Gastrocnemius medialis (tissue), 4 donors: ENCODE results near the gene ARL15. TPM values are rescaled to one million over a fixed set of nuclear protein-coding genes. Genes with fewer than 3 reads are reported as not detected.

Experiments
- ATAC-seq, 2 donors: fragments of 150-250 bp; one replicate each; pipeline ENCODE4 v1.9.1; 2016
- DNase-seq, 2 donors: peaks; one replicate each; pipeline ENCODE4 v3.0.0-alpha.2; 2019
- H3K27ac ChIP-seq, 4 donors: fragments of 200-600 bp; sonication (generic); 1 replicate in 1 of 4; 2 replicates in 3 of 4; pipeline ENCODE4 v1.5.1; 2016 to 2018; ENCODE audit warnings: mild to moderate bottlenecking in 2 of 4, moderate library complexity in 1 of 4
- H3K27me3 ChIP-seq, 3 donors: fragments of 200-600 bp; sonication (generic) in 2 of 3; 1 replicate in 1 of 3; 2 replicates in 2 of 3; pipeline versions ENCODE4 v1.5.1 to v1.6.0; 2016 to 2019; ENCODE audit warnings: mild to moderate bottlenecking in 1 of 3, moderate library complexity in 1 of 3
- H3K36me3 ChIP-seq, 2 donors: fragments of 200-600 bp; sonication (generic) in 1 of 2; one replicate each; pipeline ENCODE4 v1.5.1; 2017 to 2018
- H3K4me1 ChIP-seq, 2 donors: fragments of 200-600 bp; sonication (generic) in 1 of 2; one replicate each; pipeline ENCODE4 v1.5.1; 2016 to 2017; ENCODE audit warnings: mild to moderate bottlenecking in 2 of 2
- H3K4me3 ChIP-seq, 4 donors: fragments of 200-600 bp; sonication (generic) in 3 of 4; 1 replicate in 1 of 4; 2 replicates in 3 of 4; pipeline ENCODE4 v1.5.1; 2016 to 2019; ENCODE audit warnings: mild to moderate bottlenecking in 2 of 4
- H3K9me3 ChIP-seq, 3 donors: fragments of 200-600 bp; sonication (generic) in 2 of 3; 1 replicate in 1 of 3; 2 replicates in 2 of 3; pipeline ENCODE4 v1.5.1; 2016 to 2019
- POLR2A ChIP-seq, 2 donors: fragments of 450-650 bp; IDR thresholded peaks; one replicate each; pipeline ENCODE4 v1.6.1; 2017; ENCODE audit warnings: antibody characterized with exemption in 2 of 2, mild to moderate bottlenecking in 2 of 2, moderate library complexity in 2 of 2
- in situ Hi-C, 4 donors: fragments of 200-750 bp; cut with MboI; loops; one replicate each; pipeline versions ENCODE4 v1.15.0 to v1.8.0; 2017; ENCODE audit warnings: low sequenced_read_pairs in 4 of 4
- intact Hi-C: fragments of 100-400 bp; cut with DNase I; formaldehyde crosslinking; loops from one replicate; pipeline ENCODE4 v1.15.1; 2023; ENCODE audit warnings: low total_unique reads
- total RNA-seq, 4 donors: library from RNA; depleted of rRNA; stranded (reverse); fragments of >200 nt; gene quantifications; one replicate each; pipeline versions ENCODE4 v1.1.0 to v1.2.3, GENCODE V29; 2016
- TF ChIP-seq, protein P1 (sequence below), 5 experiments: fragments of 450-650 bp in 3 of 5; fragments of 200-600 bp in 2 of 5; sonication (generic) in 2 of 5; IDR thresholded peaks in 4 of 5; conservative IDR thresholded peaks in 1 of 5; 1 replicate in 4 of 5; 2 replicates in 1 of 5; pipeline ENCODE4 v1.5.1; 2016 to 2019; ENCODE audit warnings: antibody characterized with exemption in 5 of 5, mild to moderate bottlenecking in 3 of 5, moderate library complexity in 3 of 5

Gene ARL15
- total RNA-seq, 4 donors from 2014 or later, result 1.7 to 5.5 (median 3.2) TPM

- TF ChIP-seq POLR2A (IDR thresholded peaks at IDR 0.05), result no peak
- TF ChIP-seq, protein P1, sequence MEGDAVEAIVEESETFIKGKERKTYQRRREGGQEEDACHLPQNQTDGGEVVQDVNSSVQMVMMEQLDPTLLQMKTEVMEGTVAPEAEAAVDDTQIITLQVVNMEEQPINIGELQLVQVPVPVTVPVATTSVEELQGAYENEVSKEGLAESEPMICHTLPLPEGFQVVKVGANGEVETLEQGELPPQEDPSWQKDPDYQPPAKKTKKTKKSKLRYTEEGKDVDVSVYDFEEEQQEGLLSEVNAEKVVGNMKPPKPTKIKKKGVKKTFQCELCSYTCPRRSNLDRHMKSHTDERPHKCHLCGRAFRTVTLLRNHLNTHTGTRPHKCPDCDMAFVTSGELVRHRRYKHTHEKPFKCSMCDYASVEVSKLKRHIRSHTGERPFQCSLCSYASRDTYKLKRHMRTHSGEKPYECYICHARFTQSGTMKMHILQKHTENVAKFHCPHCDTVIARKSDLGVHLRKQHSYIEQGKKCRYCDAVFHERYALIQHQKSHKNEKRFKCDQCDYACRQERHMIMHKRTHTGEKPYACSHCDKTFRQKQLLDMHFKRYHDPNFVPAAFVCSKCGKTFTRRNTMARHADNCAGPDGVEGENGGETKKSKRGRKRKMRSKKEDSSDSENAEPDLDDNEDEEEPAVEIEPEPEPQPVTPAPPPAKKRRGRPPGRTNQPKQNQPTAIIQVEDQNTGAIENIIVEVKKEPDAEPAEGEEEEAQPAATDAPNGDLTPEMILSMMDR (IDR thresholded peaks at IDR 0.05 in 4 of 5, conservative IDR thresholded peaks at IDR 0.05 in 1 of 5), result no peak
- H3K9me3 ChIP-seq, result peaks cover 0 to 3% (median 0%) of the 10 kb centered on the region in 3 donors
- intact Hi-C loops (no loop called here), in situ Hi-C loops (no loop called here)
- no peaks in the 10 kb centered on the region for H3K4me1 ChIP-seq
- DNase-seq (no peak), ATAC-seq (no peak)
- H3K27ac ChIP-seq, result no peak overlapping the region
- no peak overlapping the region for H3K4me3 ChIP-seq
- H3K36me3 ChIP-seq, result no peaks in the 10 kb centered on the region
- no peaks in the 10 kb centered on the region for H3K27me3 ChIP-seq
Measured at GRCh38 chr5:54018438-54018837, 291.9 kb downstream of the ARL15 start.

DNA sequence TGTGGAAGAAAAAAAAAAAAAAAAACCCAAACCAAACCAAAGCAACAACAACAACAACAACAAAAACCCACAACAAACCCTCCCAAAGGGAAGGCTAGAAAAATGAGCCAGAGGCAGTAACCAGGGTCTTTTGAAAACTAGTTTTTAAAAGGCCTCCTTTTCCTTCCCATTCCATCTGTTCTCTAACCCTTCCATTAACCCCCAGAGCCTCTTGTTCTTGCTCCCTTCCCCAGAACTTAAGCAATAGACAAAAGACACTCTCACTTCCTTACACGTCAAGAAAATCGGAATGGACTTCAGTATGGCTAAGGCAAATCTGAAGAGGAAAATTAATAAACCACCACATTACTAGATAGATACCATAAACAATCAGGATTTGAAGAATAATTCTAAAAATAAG lies 292.8 kb downstream of the ARL15 start:
- Histone ChIP-seq H3K4me1 (no peaks in the 10 kb centered on the region), H3K9me3 (peaks cover 0 to 3% (median 0%) of the 10 kb centered on the region in 3 donors), H3K36me3 (no peaks in the 10 kb centered on the region), H3K27me3 (no peaks in the 10 kb centered on the region), H3K27ac (no peak overlapping the region), H3K4me3 (no peak overlapping the region)
- DNase-seq (no peak), ATAC-seq (no peak)
- intact Hi-C loops, result no loop called here
- in situ Hi-C loops, result no loop called here
- TF ChIP-seq, protein P1 (IDR thresholded peaks at IDR 0.05 in 4 of 5, conservative IDR thresholded peaks at IDR 0.05 in 1 of 5), result no peak
- TF ChIP-seq POLR2A (IDR thresholded peaks at IDR 0.05), result no peak

DNA sequence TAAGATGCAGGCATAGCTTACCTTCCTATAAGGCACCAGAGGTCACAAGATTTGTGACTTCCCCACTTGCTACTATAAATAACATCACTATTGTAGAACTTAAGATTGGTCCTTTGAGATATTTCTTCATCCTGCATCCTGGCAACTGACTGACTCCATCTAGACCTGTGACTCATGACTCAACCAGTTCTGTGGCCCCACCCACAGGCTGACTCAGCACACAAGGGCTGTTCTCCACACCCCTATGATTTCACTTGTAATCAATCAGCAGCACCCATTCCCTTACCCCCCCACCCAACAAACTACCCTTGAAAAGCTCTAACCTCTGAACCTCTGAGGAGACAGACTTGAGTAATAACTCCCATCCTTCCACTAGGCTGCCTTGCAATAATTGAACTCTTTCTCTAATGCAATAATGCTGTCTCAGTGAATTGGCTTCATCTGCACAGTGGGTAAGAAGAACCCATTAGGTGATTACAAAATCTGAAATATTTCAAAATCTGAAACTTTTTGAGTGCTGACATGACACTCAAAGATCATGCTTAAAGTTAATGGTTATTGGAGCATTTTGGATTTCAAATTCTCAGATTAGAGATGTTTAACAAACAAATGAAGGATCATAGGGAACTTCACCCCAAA lies 296.7 kb downstream of the ARL15 start:
- ATAC-seq, result peak; percentile 23 to 39
- no peaks in the 10 kb centered on the region for H3K36me3 ChIP-seq
- peaks cover 0 to 3% (median 0%) of the 10 kb centered on the region in 3 donors for H3K9me3 ChIP-seq
- no peaks in the 10 kb centered on the region for H3K27me3 ChIP-seq
- TF ChIP-seq POLR2A (IDR thresholded peaks at IDR 0.05), result no peak
- TF ChIP-seq, protein P1 (IDR thresholded peaks at IDR 0.05 in 4 of 5, conservative IDR thresholded peaks at IDR 0.05 in 1 of 5), result no peak
- peak; percentile 6 to 33 for DNase-seq
- H3K4me1 ChIP-seq, result no peaks in the 10 kb centered on the region
- no peak overlapping the region for H3K27ac ChIP-seq
- intact Hi-C loops (no loop called here), in situ Hi-C loops (no loop called here)
- no peak overlapping the region for H3K4me3 ChIP-seq

- Histone ChIP-seq H3K27ac (no peak overlapping the region), H3K27me3 (no peaks in the 10 kb centered on the region), H3K4me3 (no peak overlapping the region), H3K9me3 (peaks cover 0 to 3% (median 0%) of the 10 kb centered on the region in 3 donors), H3K36me3 (no peaks in the 10 kb centered on the region), H3K4me1 (no peaks in the 10 kb centered on the region)
- in situ Hi-C loops (no loop called here), intact Hi-C loops (no loop called here)
- ATAC-seq (no peak), DNase-seq (no peak)
- TF ChIP-seq, protein P1 (IDR thresholded peaks at IDR 0.05 in 4 of 5, conservative IDR thresholded peaks at IDR 0.05 in 1 of 5), result no peak
- no peak for TF ChIP-seq POLR2A (IDR thresholded peaks at IDR 0.05)
Measured at GRCh38 chr5:54009828-54010227, 300.5 kb downstream of the ARL15 start.

- ATAC-seq (no peak), DNase-seq (no peak)
- no peak overlapping the region for H3K4me3 ChIP-seq
- no peak overlapping the region for H3K27ac ChIP-seq
- H3K36me3 ChIP-seq, result no peaks in the 10 kb centered on the region
- TF ChIP-seq, protein P1 (IDR thresholded peaks at IDR 0.05 in 4 of 5, conservative IDR thresholded peaks at IDR 0.05 in 1 of 5), result no peak
- no peak for TF ChIP-seq POLR2A (IDR thresholded peaks at IDR 0.05)
- in situ Hi-C loops, result no loop called here
- H3K4me1 ChIP-seq, result no peaks in the 10 kb centered on the region
- intact Hi-C loops, result no loop called here
- peaks cover 0 to 3% (median 0%) of the 10 kb centered on the region in 3 donors for H3K9me3 ChIP-seq
- H3K27me3 ChIP-seq, result no peaks in the 10 kb centered on the region
Measured at GRCh38 chr5:54009357-54009756, 301.0 kb downstream of the ARL15 start.
